Sigmoid colon (tissue), 7 donors: ENCODE results near the gene ENGASE. TPM values are rescaled to one million over a fixed set of nuclear protein-coding genes. Genes with fewer than 3 reads are reported as not detected.

ENCODE experiments used
- DNase-seq: peaks from one replicate; pipeline ENCODE4 v3.0.0-alpha.2; 2019
- H3K27ac ChIP-seq, 4 donors: fragments of 200-600 bp; sonication (generic); one replicate each; pipeline ENCODE4 v1.5.1; 2016 to 2019; ENCODE audit warnings: mild to moderate bottlenecking in 1 of 4
- H3K27me3 ChIP-seq, 3 donors: fragments of 200-600 bp; sonication (generic); one replicate each; pipeline ENCODE4 v1.5.1; 2019; ENCODE audit warnings: mild to moderate bottlenecking in 1 of 3
- H3K36me3 ChIP-seq, 4 donors: fragments of 200-600 bp; sonication (generic); one replicate each; pipeline ENCODE4 v1.5.1; 2016 to 2019
- H3K4me1 ChIP-seq, 4 donors: fragments of 200-600 bp; sonication (generic); one replicate each; pipeline ENCODE4 v1.5.1; 2017 to 2019
- H3K4me3 ChIP-seq, 4 donors: fragments of 200-600 bp; sonication (generic); one replicate each; pipeline ENCODE4 v1.5.1; 2017 to 2019; ENCODE audit warnings: mild to moderate bottlenecking in 2 of 4, moderate library complexity in 1 of 4
- H3K9me3 ChIP-seq, 4 donors: fragments of 200-600 bp in 3 of 4; sonication (generic) in 3 of 4; one replicate each; pipeline versions ENCODE4 v1.5.1 to v1.6.1; 2013 to 2019
- EP300 ChIP-seq, 4 donors: sonication (generic); formaldehyde crosslinking; IDR thresholded peaks; one replicate each; pipeline ENCODE4 v1.6.1; 2017; ENCODE audit warnings: antibody characterized with exemption in 4 of 4
- POLR2A ChIP-seq, 2 donors: fragments of 450-650 bp; IDR thresholded peaks; one replicate each; pipeline ENCODE4 v1.6.1; 2016; ENCODE audit warnings: antibody characterized with exemption in 2 of 2, mild to moderate bottlenecking in 2 of 2, moderate library complexity in 2 of 2
- POLR2AphosphoS5 ChIP-seq, 4 donors: sonication (generic); formaldehyde crosslinking; IDR thresholded peaks; one replicate each; pipeline ENCODE4 v1.6.1; 2017; ENCODE audit warnings: antibody characterized with exemption in 4 of 4
- WGBS, 2 donors: extraction: QIAGEN DNeasy Blood & Tissue Kit; methylation state at CpG; one replicate each; pipeline ENCODE4 v1.1.7; 2013; 5-methylcytosine and 5-hydroxymethylcytosine counted together
- intact Hi-C: fragments of 100-400 bp; cut with DNase I; formaldehyde crosslinking; loops from one replicate; pipeline ENCODE4 v1.15.1; 2023
- polyA plus RNA-seq, 3 donors: library from polyadenylated mRNA; stranded (reverse); fragments of 200-250 nt; gene quantifications; one replicate each; pipeline ENCODE4 v1.2.3, GENCODE V29; 2013
- total RNA-seq, 4 donors: library from RNA; depleted of rRNA; stranded (reverse); fragments of >200 nt; gene quantifications; one replicate each; pipeline ENCODE4 v1.1.0, GENCODE V29; 2016
- TF ChIP-seq, protein P1 (sequence below), 4 experiments: fragments of 450-650 bp in 3 of 4; fragments of 200-600 bp in 1 of 4; IDR thresholded peaks; one replicate each; pipeline ENCODE4 v1.5.1; 2016 to 2019; ENCODE audit warnings: antibody characterized with exemption in 4 of 4, mild to moderate bottlenecking in 3 of 4, moderate library complexity in 2 of 4
- donor health status: healthy with polysubstance abuse.
- donor health status: Bipolar disorder and iron deficiency.
- donor health status: healthy.

Gene ENGASE
- total and polyA plus RNA-seq, 7 donors = 7.2 to 55.9 (median 14.3) TPM

DNA sequence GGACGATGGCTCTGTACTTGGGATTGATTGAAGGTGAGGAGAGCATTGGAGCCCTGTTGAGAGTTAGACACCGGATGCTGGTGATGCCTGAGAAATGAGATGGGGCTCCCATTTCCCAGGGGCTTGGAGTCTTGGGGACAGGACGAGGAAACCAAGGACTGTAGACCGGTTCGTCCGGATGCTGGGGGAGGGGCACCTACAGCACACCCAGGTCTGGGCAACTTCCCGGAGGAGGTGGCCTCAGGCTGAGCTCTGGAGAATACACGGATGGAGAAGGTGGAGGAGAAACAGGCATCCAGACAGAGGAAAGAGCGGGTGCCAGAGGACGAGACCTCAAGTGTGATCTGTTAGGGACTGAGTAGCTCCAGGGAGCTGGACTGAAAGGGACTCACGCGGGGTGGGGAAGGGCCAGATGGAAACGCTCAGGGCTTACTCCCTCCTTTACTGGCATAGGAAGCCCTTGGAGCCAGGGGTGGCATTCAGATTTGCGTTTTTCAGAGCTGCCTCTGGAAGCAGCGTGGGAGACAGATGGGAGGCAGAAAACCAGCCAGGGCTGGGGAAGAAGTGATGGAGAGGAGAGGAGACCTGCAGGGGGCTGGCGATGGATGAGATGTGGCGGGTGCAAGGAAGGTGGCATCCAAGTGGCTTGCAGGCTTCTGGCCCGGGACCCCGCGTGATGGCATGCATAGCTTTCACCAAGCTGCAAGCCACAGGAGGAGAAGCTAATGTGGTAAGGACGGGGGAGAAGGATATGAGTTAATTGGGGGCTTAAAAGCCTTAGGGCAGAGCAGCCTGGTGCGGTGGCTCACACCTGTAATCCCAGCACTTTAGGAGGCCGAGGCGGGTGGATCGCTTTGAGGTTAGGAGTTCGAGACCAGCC lies 42.4 kb upstream of the ENGASE start:
- H3K36me3 ChIP-seq = no peaks in the 10 kb centered on the region
- WGBS, 2 donors = 93 to 94% methylated on average over 26 of the region's 26 CpGs
- H3K4me1 ChIP-seq = peaks cover 0 to 40% (median 20%) of the 10 kb centered on the region in 4 donors
- intact Hi-C loops = no loop called here
- H3K27ac ChIP-seq = no peak overlapping the region
- TF ChIP-seq POLR2AphosphoS5 (IDR thresholded peaks at IDR 0.05) (no peak), POLR2A (IDR thresholded peaks at IDR 0.05) (no peak), EP300 (IDR thresholded peaks at IDR 0.05) (no peak)
- TF ChIP-seq, protein P1, sequence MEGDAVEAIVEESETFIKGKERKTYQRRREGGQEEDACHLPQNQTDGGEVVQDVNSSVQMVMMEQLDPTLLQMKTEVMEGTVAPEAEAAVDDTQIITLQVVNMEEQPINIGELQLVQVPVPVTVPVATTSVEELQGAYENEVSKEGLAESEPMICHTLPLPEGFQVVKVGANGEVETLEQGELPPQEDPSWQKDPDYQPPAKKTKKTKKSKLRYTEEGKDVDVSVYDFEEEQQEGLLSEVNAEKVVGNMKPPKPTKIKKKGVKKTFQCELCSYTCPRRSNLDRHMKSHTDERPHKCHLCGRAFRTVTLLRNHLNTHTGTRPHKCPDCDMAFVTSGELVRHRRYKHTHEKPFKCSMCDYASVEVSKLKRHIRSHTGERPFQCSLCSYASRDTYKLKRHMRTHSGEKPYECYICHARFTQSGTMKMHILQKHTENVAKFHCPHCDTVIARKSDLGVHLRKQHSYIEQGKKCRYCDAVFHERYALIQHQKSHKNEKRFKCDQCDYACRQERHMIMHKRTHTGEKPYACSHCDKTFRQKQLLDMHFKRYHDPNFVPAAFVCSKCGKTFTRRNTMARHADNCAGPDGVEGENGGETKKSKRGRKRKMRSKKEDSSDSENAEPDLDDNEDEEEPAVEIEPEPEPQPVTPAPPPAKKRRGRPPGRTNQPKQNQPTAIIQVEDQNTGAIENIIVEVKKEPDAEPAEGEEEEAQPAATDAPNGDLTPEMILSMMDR (IDR thresholded peaks at IDR 0.05) = no peak
- no peaks in the 10 kb centered on the region for H3K27me3 ChIP-seq
- peak; percentile 20 for DNase-seq
- no peak overlapping the region for H3K4me3 ChIP-seq
- no peaks in the 10 kb centered on the region for H3K9me3 ChIP-seq

DNA sequence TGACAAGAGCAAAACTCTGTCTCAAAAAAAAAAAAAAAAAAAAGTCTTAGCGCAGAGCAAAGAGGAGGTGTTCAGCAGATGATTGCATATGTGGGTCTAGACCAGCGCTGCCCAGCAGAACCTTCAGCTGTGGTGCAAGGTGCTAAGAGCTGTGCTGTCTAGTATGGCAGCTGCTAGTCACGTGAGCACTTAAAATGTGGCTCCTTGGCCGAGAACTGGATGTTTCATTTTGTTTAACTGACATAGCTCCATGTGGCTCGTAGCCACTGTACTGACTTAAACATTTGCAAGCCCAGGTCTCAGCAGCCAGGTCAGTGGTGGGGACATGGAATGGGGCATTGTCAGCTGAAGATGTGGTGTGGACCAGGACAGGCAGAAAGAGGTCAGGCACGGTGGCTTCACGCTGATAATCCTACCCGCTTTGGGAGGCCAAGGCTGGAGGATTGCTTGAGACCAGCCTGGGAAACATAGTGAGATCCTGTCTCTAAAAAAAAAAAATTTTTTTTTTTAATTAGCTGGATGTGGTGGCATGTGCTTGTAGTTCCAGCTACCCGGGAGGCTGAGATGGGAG lies 41.5 kb upstream of the ENGASE start:
- TF ChIP-seq, protein P1 (IDR thresholded peaks at IDR 0.05) = no peak
- TF ChIP-seq POLR2AphosphoS5 (IDR thresholded peaks at IDR 0.05) = no peak
- no peak for TF ChIP-seq POLR2A (IDR thresholded peaks at IDR 0.05)
- TF ChIP-seq EP300 (IDR thresholded peaks at IDR 0.05) = no peak
- DNase-seq = peak; percentile 44
- H3K36me3 ChIP-seq = no peaks in the 10 kb centered on the region
- no peaks in the 10 kb centered on the region for H3K9me3 ChIP-seq
- intact Hi-C loops = no loop called here
- H3K27me3 ChIP-seq = no peaks in the 10 kb centered on the region
- 90 to 91% methylated on average over 9 of the region's 9 CpGs for WGBS, 2 donors
- H3K4me3 ChIP-seq = no peak overlapping the region
- H3K4me1 ChIP-seq = peaks cover 0 to 31% (median 11%) of the 10 kb centered on the region in 4 donors
- H3K27ac ChIP-seq = peak overlapping the region; percentile 61 to 74 (median 70)

DNA sequence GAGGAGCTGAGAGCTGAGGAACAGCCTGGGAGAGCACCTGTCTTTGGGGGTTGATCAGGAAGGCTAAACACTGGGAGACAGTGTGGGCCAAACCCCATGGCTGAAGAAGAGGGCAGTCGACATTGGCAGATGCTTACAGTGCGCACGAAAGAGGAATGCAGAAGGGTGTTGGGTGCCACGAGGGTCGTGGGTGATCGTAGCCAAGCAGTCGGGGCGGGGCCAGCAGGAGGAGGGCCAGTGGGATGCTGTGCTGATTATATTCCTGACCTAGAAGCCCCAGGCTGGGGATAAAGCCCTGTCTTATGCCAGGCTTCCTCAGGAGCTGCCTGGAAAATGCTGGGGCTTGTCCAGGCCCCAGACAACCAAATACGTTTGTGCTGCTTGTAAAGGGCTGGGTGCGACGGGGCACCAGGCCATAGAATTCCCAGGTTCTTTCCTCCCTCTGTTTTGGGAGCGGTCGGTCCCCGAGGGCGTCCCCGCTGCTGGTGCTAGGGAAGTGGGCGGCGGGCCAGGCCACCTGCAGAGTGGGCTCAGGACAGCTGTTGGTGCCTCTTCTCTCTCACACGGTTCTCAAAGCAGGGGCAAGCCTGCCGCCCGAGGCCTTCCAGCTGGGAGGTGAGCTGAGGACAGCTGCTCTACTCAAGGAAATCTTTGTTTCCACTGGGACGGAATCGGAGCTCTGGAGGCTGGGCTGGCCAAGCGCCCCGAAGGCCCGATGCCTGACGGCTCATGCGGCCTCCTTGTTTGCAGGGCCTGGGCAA lies 40.7 kb upstream of the ENGASE start:
- intact Hi-C loops = no loop called here
- H3K9me3 ChIP-seq = no peaks in the 10 kb centered on the region
- no peak overlapping the region for H3K4me3 ChIP-seq
- peak; percentile 73 for DNase-seq
- WGBS, 2 donors = 28 to 72% methylated on average over 28 of the region's 28 CpGs
- H3K36me3 ChIP-seq = no peaks in the 10 kb centered on the region
- peaks cover 0 to 26% (median 7%) of the 10 kb centered on the region in 4 donors for H3K4me1 ChIP-seq
- no peaks in the 10 kb centered on the region for H3K27me3 ChIP-seq
- peak overlapping the region; percentile 61 to 74 (median 70) for H3K27ac ChIP-seq
- TF ChIP-seq EP300 (IDR thresholded peaks at IDR 0.05) = no peak
- TF ChIP-seq POLR2AphosphoS5 (IDR thresholded peaks at IDR 0.05) = peak in 1 of 4 donors; percentile 11
- TF ChIP-seq POLR2A (IDR thresholded peaks at IDR 0.05) = no peak

DNA sequence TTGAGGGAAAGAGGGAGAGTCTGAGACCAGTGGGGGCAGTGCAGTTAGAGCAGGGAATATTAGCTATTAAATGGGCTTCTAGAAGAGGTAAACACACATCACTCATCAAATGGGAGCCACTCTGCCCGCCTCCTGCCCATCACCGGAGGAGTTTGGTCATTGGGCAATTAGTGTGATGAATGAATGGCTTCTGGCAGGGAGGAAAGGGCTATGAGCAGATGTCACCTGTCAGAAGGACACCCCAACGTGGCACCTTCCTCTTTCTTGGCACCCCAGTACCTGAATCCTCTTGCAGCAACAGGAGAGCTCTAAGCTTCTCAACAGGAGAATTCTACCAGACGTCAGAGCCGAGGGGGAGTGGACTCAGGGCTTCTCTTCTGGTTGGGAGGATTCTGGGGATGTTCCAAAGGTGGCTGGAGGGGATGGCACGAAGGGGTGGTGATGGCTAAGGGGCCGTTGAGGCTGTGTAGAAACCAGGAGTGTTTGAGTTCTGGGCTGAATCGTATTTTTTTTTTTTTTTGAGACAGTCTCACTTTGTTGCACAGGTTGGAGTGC lies 39.6 kb upstream of the ENGASE start:
- H3K27me3 ChIP-seq = no peaks in the 10 kb centered on the region
- no peak overlapping the region for H3K4me3 ChIP-seq
- peak overlapping the region; percentile 61 to 74 (median 70) for H3K27ac ChIP-seq
- H3K36me3 ChIP-seq = no peaks in the 10 kb centered on the region
- TF ChIP-seq POLR2AphosphoS5 (IDR thresholded peaks at IDR 0.05) (no peak), POLR2A (IDR thresholded peaks at IDR 0.05) (no peak), EP300 (IDR thresholded peaks at IDR 0.05) (no peak)
- TF ChIP-seq, protein P1 (IDR thresholded peaks at IDR 0.05) = no peak
- H3K4me1 ChIP-seq = peaks cover 0 to 26% (median 7%) of the 10 kb centered on the region in 4 donors
- no peaks in the 10 kb centered on the region for H3K9me3 ChIP-seq
- DNase-seq = peak; percentile 50
- intact Hi-C loops = no loop called here
- 84 to 87% methylated on average over 8 of the region's 8 CpGs for WGBS, 2 donors
